ENCODE measurements around the gene KBTBD13. TPM values are rescaled to one million over a fixed set of nuclear protein-coding genes. Genes with fewer than 3 reads are reported as not detected.
A peak's percentile ranks its signal among the peaks of the same experiment; 100 is the strongest.
"Not testable (repeated sequence)": the region's sequence is repeated elsewhere in the genome, so short reads cannot be mapped to it uniquely, and the experiment has no call there.

Gene KBTBD13
- total RNA-seq, 4 donors from 2014 or later = 0.21 to 1.3 TPM; not detected in 2

DNA sequence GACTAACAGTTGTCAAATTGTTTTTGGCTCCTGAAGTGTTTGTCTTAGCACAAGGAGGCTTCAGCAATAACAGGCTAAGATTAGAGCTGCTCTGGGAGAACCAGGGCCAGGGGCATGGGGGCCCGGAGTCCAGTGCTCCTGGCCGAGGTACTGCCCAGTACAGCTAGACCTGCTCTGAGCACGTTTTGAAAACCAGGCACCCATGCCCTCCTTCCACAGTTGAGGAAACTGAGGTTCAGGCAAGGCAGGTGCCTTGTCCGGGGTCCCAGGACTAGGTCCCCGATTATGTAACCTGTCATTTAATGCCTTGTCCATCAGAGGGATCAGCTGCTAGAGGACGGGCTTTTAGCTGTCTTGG lies 19.2 kb downstream of the KBTBD13 start:
- H3K27ac ChIP-seq = peak overlapping the region; percentile 55 to 73
- H3K9me3 ChIP-seq = no peaks in the 10 kb centered on the region
- no peaks in the 10 kb centered on the region for H3K36me3 ChIP-seq
- H3K27me3 ChIP-seq = no peaks in the 10 kb centered on the region
- DNase-seq = no peak
- TF ChIP-seq, protein P1, sequence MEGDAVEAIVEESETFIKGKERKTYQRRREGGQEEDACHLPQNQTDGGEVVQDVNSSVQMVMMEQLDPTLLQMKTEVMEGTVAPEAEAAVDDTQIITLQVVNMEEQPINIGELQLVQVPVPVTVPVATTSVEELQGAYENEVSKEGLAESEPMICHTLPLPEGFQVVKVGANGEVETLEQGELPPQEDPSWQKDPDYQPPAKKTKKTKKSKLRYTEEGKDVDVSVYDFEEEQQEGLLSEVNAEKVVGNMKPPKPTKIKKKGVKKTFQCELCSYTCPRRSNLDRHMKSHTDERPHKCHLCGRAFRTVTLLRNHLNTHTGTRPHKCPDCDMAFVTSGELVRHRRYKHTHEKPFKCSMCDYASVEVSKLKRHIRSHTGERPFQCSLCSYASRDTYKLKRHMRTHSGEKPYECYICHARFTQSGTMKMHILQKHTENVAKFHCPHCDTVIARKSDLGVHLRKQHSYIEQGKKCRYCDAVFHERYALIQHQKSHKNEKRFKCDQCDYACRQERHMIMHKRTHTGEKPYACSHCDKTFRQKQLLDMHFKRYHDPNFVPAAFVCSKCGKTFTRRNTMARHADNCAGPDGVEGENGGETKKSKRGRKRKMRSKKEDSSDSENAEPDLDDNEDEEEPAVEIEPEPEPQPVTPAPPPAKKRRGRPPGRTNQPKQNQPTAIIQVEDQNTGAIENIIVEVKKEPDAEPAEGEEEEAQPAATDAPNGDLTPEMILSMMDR (IDR thresholded peaks at IDR 0.05) = no peak
- TF ChIP-seq POLR2A (IDR thresholded peaks at IDR 0.05) = no peak
- H3K4me1 ChIP-seq = no peaks in the 10 kb centered on the region
- intact Hi-C loops (cut with DNase I; ENCODE audit: low total_unique reads) = no loop called here
- no peak overlapping the region for H3K4me3 ChIP-seq

DNA sequence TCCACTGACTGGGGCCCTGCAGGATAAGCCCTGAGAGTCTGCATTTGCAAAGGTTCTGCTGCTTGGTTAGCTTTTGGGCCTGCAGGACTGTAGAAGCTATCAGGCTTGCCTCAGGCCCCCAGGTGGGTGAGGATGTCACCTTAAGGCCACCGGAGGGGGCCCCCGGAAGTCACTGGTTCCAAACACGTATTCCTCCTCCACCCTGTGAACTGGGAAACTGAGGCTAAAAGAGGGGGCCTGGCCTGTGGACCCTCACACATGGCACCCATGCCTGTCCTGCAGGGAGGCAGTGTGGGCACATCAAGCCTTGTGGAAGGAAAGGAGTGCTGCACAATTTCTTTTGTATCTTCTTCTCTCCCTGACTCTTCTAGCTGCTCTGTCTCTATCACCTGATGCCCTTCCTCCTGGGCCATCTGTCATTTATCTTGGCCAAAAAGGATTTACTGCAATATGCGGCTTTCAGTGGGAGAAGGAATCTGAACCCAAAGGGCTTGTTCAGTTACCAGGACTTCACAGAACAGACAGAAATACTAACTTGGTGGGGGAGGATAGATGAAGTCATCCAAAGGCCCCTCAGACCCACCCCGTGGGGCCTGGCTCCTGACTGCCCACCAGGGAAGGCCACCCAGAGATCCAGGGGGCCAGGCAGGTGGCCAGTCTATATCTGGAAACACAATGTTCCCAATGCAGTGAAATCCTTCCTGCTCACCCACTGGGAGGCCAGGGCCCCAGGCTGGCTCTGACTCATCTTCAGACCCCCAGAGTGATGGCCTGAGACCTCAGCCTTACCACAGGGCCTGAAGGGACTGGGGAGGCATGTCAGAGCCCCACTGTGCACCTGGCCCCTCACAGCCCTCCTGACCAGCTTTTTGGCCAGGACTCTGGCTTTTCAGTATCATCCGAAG lies 20.2 kb downstream of the KBTBD13 start:
- Histone ChIP-seq H3K27me3 (no peaks in the 10 kb centered on the region), H3K4me3 (no peak overlapping the region), H3K4me1 (no peaks in the 10 kb centered on the region), H3K36me3 (no peaks in the 10 kb centered on the region), H3K27ac (peak overlapping the region in 1 of 2 donors; percentile 73), H3K9me3 (no peaks in the 10 kb centered on the region)
- no peak for DNase-seq
- TF ChIP-seq, protein P1 (IDR thresholded peaks at IDR 0.05) = no peak
- TF ChIP-seq POLR2A (IDR thresholded peaks at IDR 0.05) = no peak
- intact Hi-C loops (cut with DNase I; ENCODE audit: low total_unique reads) = no loop called here

DNA sequence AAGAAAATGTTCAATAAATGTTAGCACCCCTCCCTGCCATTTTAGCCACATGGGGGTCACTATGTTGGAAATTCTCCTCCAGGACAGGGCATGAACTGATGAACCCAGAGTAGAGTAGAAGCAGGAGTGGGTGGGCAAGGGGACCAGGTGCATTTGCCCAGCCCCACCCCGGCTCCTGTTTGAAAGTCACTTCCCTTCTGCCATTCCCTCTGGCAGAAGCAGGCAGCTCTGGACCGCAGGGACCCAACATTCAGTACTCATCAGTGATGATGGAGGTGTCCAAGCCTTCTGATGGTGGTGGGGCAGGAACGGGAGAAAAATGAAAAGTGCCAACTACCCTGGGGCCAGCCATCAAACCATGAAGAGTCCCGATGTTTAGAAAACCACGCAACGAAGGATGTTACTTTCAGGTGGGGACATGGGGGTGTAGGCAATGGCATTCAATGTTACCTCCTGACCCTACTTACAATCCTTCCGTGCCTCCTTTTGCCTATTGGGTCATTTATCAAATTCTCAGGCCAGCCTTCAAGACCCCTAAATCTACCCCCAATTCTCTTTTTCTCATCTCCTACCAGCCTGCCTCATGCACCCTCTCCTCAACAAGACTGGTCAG lies 21.2 kb downstream of the KBTBD13 start:
- TF ChIP-seq POLR2A (IDR thresholded peaks at IDR 0.05) = no peak
- H3K27ac ChIP-seq = peak overlapping the region in 1 of 2 donors; percentile 73
- DNase-seq = no peak
- intact Hi-C loops (cut with DNase I; ENCODE audit: low total_unique reads) = no loop called here
- no peaks in the 10 kb centered on the region for H3K4me1 ChIP-seq
- H3K27me3 ChIP-seq = no peaks in the 10 kb centered on the region
- no peaks in the 10 kb centered on the region for H3K9me3 ChIP-seq
- no peak overlapping the region for H3K4me3 ChIP-seq
- H3K36me3 ChIP-seq = no peaks in the 10 kb centered on the region

DNA sequence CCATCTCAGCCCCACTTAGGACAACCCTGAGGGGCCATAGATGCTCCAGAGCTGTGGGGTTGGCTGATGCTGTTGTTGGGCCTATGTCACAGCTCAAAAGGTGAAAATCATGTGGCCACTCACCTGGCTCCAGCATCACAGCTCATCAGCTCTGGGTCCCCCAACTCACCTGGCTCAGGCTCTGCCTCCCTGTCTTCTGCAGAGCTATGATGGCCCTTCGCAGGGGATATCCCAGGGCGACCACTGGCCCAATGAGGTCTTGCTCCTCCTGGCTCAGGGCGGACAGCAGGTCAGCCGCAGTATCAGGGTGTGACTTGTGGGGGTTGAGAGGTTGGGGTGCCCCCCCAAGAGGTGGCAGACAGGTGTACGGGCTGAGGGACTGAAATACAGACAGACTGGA lies 22.8 kb downstream of the KBTBD13 start:
- TF ChIP-seq POLR2A (IDR thresholded peaks at IDR 0.05) = no peak
- no peaks in the 10 kb centered on the region for H3K36me3 ChIP-seq

DNA sequence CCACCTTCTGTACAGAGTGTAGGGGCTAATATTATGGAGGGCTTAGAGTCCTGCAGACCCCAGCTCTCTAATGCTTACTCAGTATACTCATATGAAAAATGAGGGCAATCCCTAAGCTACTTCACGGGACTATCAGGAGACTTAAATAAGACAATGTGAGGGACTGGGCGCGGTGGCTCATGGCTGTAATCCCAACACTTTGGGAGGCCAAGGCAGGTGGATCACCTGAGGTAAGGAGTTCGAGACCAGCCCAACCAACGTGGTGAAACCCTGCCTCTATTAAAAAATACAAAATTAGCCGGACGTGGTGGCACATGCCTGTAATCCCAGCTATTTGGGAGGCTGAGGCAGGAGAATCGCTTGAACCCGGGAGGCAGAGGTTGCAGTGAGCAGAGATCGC lies 23.3 kb downstream of the KBTBD13 start:
- DNase-seq, H3K27me3 ChIP-seq, H3K9me3 ChIP-seq, H3K4me1 ChIP-seq, H3K4me3 ChIP-seq, H3K36me3 ChIP-seq, H3K27ac ChIP-seq: not testable (repeated sequence)
- intact Hi-C loops (cut with DNase I; ENCODE audit: low total_unique reads) = loop anchor here (5.0 kb wide), 1 partner anchor 48 kb away; no protein-coding TSS in a partner anchor

More for the DNA sequence above, 22.8 kb downstream of the KBTBD13 start:
- Histone ChIP-seq H3K4me1 (no peaks in the 10 kb centered on the region), H3K4me3 (no peak overlapping the region), H3K27me3 (no peaks in the 10 kb centered on the region), H3K27ac (no peak overlapping the region), H3K9me3 (no peaks in the 10 kb centered on the region)
- DNase-seq = no peak
- intact Hi-C loops (cut with DNase I; ENCODE audit: low total_unique reads) = no loop called here

DNA sequence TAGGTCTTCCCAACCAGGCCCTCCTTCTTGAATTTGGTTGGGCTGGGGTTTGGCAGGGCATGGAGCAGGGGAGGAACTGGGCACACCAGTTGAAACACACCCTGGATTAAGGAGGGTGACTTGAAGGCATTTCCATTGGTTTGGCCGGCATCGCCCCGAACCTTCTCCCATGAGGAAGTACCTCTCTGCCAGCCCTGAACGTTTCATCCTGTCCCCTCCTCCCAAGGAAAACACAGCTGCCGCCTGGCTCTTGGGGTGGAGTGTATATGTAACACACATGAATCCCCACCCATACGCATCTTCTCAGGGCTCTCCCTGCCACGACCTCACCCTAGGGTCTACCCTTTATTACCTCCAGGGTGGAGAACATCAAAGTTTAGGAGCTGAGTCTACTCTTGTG lies 23.9 kb downstream of the KBTBD13 start:
- intact Hi-C loops (cut with DNase I; ENCODE audit: low total_unique reads) = loop anchor here (5.0 kb wide), 1 partner anchor 48 kb away; no protein-coding TSS in a partner anchor
- Histone ChIP-seq H3K36me3 (no peaks in the 10 kb centered on the region), H3K4me1 (no peaks in the 10 kb centered on the region), H3K9me3 (no peaks in the 10 kb centered on the region), H3K27ac (no peak overlapping the region), H3K4me3 (no peak overlapping the region), H3K27me3 (no peaks in the 10 kb centered on the region)
- DNase-seq = no peak
- TF ChIP-seq POLR2A (IDR thresholded peaks at IDR 0.05) = no peak
- TF ChIP-seq, protein P1 (IDR thresholded peaks at IDR 0.05) = no peak
